Left ventricle myocardium inferior (tissue), 1 donor: ENCODE results near the gene RBP4. TPM values are rescaled to one million over a fixed set of nuclear protein-coding genes. Genes with fewer than 3 reads are reported as not detected.

Experiments
- DNase-seq: peaks from one replicate; pipeline ENCODE4 v3.0.0-alpha.2; 2020
- H3K27ac ChIP-seq: fragments of 200-600 bp; replicated peaks from 2 replicates; pipeline ENCODE4 v1.8.0; 2021
- H3K27me3 ChIP-seq: fragments of 200-600 bp; 2 replicates; pipeline ENCODE4 v1.8.0; 2021; ENCODE audit warnings: low read depth
- H3K36me3 ChIP-seq: fragments of 200-600 bp; 2 replicates; pipeline ENCODE4 v1.8.0; 2021
- H3K4me1 ChIP-seq: fragments of 200-600 bp; 2 replicates; pipeline ENCODE4 v1.8.0; 2021
- H3K4me3 ChIP-seq: fragments of 200-600 bp; 2 replicates; pipeline ENCODE4 v1.8.0; 2021; ENCODE audit warnings: mild to moderate bottlenecking, moderate library complexity
- H3K9me3 ChIP-seq: fragments of 200-600 bp; replicated peaks from 2 replicates; pipeline ENCODE4 v1.8.0; 2021
- CTCF ChIP-seq: fragments of 200-600 bp; IDR thresholded peaks from 2 replicates; pipeline ENCODE4 v1.8.0; 2021; ENCODE audit warnings: antibody characterized with exemption, mild to moderate bottlenecking, borderline replicate concordance
- intact Hi-C: fragments of 100-400 bp; cut with micrococcal nuclease; formaldehyde crosslinking; loops from one replicate; pipeline ENCODE4 v1.11.0; 2022
- total RNA-seq: library from RNA; stranded (reverse); fragmentation: NEBNext Ultra II Directional; extraction: Animal tissue kit (Norgen Biotek cat#: 25700); gene quantifications from one replicate; pipeline ENCODE4 v1.2.1, GENCODE V29; 2021
- donor health status: DM: no; HTN: yes; CAD: no; lungs with severe emphysema.

Gene RBP4
- total RNA-seq, 1 donor from 2014 or later, result 1.1 TPM

GRCh38 chr10:93612311-93612710, 11.3 kb upstream of the RBP4 start, which contains the start of gene PDE6C:
TSS of gene PDE6C (plus strand) at chr10:93612537. CDS start at chr10:93612726, 189 bp downstream.
- Histone ChIP-seq H3K27me3 (peaks cover 29% of the 10 kb centered on the region), H3K4me3 (no peak within 1 kb of the TSS), H3K4me1 (no peaks in the 10 kb centered on the region), H3K9me3 (peaks cover 6% of the 10 kb centered on the region), H3K36me3 (no peaks in the 10 kb centered on the region), H3K27ac (no peak within 1 kb of the TSS)
- DNase-seq, result no peak
- intact Hi-C loops, result no loop called here
- TF ChIP-seq CTCF, result no peak

- DNase-seq, result no peak
- Histone ChIP-seq H3K4me1 (no peaks in the 10 kb centered on the region), H3K27ac (no peak overlapping the region), H3K27me3 (peaks cover 68% of the 10 kb centered on the region), H3K9me3 (peaks cover 12% of the 10 kb centered on the region), H3K4me3 (no peak overlapping the region), H3K36me3 (no peaks in the 10 kb centered on the region)
- intact Hi-C loops, result no loop called here
- no peak for TF ChIP-seq CTCF
These were observed 7.4 kb upstream of the RBP4 start for GRCh38 chr10:93608421-93608820.

- no peak overlapping the region for H3K27ac ChIP-seq
- intact Hi-C loops, result no loop called here
- peaks cover 12% of the 10 kb centered on the region for H3K9me3 ChIP-seq
- TF ChIP-seq CTCF, result no peak
- no peak for DNase-seq
- peaks cover 89% of the 10 kb centered on the region for H3K27me3 ChIP-seq
- no peaks in the 10 kb centered on the region for H3K36me3 ChIP-seq
- peaks cover 13% of the 10 kb centered on the region for H3K4me1 ChIP-seq
- H3K4me3 ChIP-seq, result no peak overlapping the region
These were observed 3.1 kb upstream of the RBP4 start for GRCh38 chr10:93604146-93604545.

- no peak for DNase-seq
- Histone ChIP-seq H3K4me3 (no peak overlapping the region), H3K27me3 (peaks cover 85% of the 10 kb centered on the region), H3K36me3 (no peaks in the 10 kb centered on the region), H3K9me3 (peaks cover 12% of the 10 kb centered on the region), H3K4me1 (peaks cover 13% of the 10 kb centered on the region), H3K27ac (no peak overlapping the region)
- intact Hi-C loops, result no loop called here
- TF ChIP-seq CTCF, result no peak
These were observed 2.0 kb upstream of the RBP4 start for GRCh38 chr10:93603023-93603422.

GRCh38 chr10:93601774-93602162, 733 bp upstream of the RBP4 start:
- TF ChIP-seq CTCF, result no peak
- no peak overlapping the region for H3K27ac ChIP-seq
- no peaks in the 10 kb centered on the region for H3K36me3 ChIP-seq
- no peak for DNase-seq
- H3K4me3 ChIP-seq, result peak overlapping the region; percentile 59
- H3K9me3 ChIP-seq, result peaks cover 4% of the 10 kb centered on the region
- peaks cover 13% of the 10 kb centered on the region for H3K4me1 ChIP-seq
- intact Hi-C loops, result no loop called here
- peaks cover 76% of the 10 kb centered on the region for H3K27me3 ChIP-seq
